H9 (cell line): ENCODE data around the gene C15orf62. TPM values are rescaled to one million over a fixed set of nuclear protein-coding genes. Genes with fewer than 3 reads are reported as not detected.

Experiments
- DNase-seq: peaks from one replicate; pipeline ENCODE4 v3.0.0-alpha.2; 2017
- H2AFZ ChIP-seq: one replicate; pipeline ENCODE4 v1.6.1; 2013; ENCODE audit warnings: mild to moderate bottlenecking, low read length, control low read depth, moderate library complexity
- H2AK5ac ChIP-seq: 2 replicates; pipeline ENCODE4 v1.6.1; 2013; ENCODE audit warnings: low read length, control low read depth, mixed read lengths; ENCODE audit not compliant: insufficient read length
- H2BK120ac ChIP-seq: one replicate; pipeline ENCODE4 v1.6.1; 2013; ENCODE audit warnings: low read depth, mild to moderate bottlenecking, low read length, control low read depth, inconsistent platforms; ENCODE audit not compliant: poor library complexity, severe bottlenecking
- H2BK12ac ChIP-seq: 2 replicates; pipeline ENCODE4 v1.6.1; 2013; ENCODE audit warnings: low read length, control low read depth, mixed read lengths, low read depth; ENCODE audit not compliant: insufficient read length
- H2BK15ac ChIP-seq: 2 replicates; pipeline ENCODE4 v1.6.1; 2013; ENCODE audit warnings: low read depth, low read length, control low read depth
- H2BK20ac ChIP-seq: one replicate; pipeline ENCODE4 v1.6.1; 2013; ENCODE audit warnings: low read depth, mild to moderate bottlenecking, low read length, control low read depth, inconsistent platforms; ENCODE audit not compliant: poor library complexity, severe bottlenecking
- H2BK5ac ChIP-seq: 2 replicates; pipeline ENCODE4 v1.6.1; 2013; ENCODE audit warnings: low read length, control low read depth, mixed read lengths; ENCODE audit not compliant: insufficient read length
- H3K14ac ChIP-seq: 2 replicates; pipeline ENCODE4 v1.6.1; 2013; ENCODE audit warnings: low read length, control low read depth; ENCODE audit not compliant: insufficient read depth
- H3K18ac ChIP-seq: 2 replicates; pipeline ENCODE4 v1.6.1; 2013; ENCODE audit warnings: low read depth, mild to moderate bottlenecking, mixed read lengths, low read length, control low read depth; ENCODE audit not compliant: insufficient read length
- H3K23ac ChIP-seq: 2 replicates; pipeline ENCODE4 v1.6.1; 2013; ENCODE audit warnings: low read length, control low read depth, mixed read lengths, low read depth; ENCODE audit not compliant: insufficient read length
- H3K23me2 ChIP-seq: 2 replicates; pipeline ENCODE4 v1.6.1; 2013; ENCODE audit warnings: low read depth, mild to moderate bottlenecking, mixed read lengths, low read length, control low read depth; ENCODE audit not compliant: insufficient read length, poor library complexity, severe bottlenecking
- H3K27ac ChIP-seq: 2 replicates; pipeline ENCODE4 v1.5.1; 2013; ENCODE audit warnings: low read length, control low read depth, mixed read lengths, low read depth; ENCODE audit not compliant: insufficient read length
- H3K27me3 ChIP-seq: 2 replicates; pipeline ENCODE4 v1.6.1; 2013; ENCODE audit warnings: low read length, control low read depth, inconsistent platforms; ENCODE audit not compliant: insufficient read depth
- H3K4ac ChIP-seq: 2 replicates; pipeline ENCODE4 v1.6.1; 2013; ENCODE audit warnings: low read depth, mild to moderate bottlenecking, control low read depth, inconsistent platforms, low read length, moderate library complexity
- H3K4me1 ChIP-seq: 2 replicates; pipeline ENCODE4 v1.6.1; 2013; ENCODE audit warnings: low read length, control low read depth, inconsistent platforms; ENCODE audit not compliant: insufficient read depth
- H3K4me2 ChIP-seq: 2 replicates; pipeline ENCODE4 v1.6.1; 2013; ENCODE audit warnings: low read length, control low read depth, mixed read lengths; ENCODE audit not compliant: insufficient read length, insufficient read depth
- H3K56ac ChIP-seq: 2 replicates; pipeline ENCODE4 v1.6.1; 2013; ENCODE audit warnings: low read depth, mild to moderate bottlenecking, mixed read lengths, low read length, control low read depth; ENCODE audit not compliant: insufficient read length
- H3K79me1 ChIP-seq: 2 replicates; pipeline ENCODE4 v1.6.1; 2013; ENCODE audit warnings: low read depth, mild to moderate bottlenecking, moderate library complexity, low read length, control low read depth, inconsistent platforms; ENCODE audit not compliant: insufficient read depth, poor library complexity, severe bottlenecking
- H3K79me2 ChIP-seq: 2 replicates; pipeline ENCODE4 v1.6.1; 2013; ENCODE audit warnings: low read length, control low read depth, inconsistent platforms; ENCODE audit not compliant: insufficient read depth
- H3K9ac ChIP-seq: 2 replicates; pipeline ENCODE4 v1.6.1; 2013; ENCODE audit warnings: low read length, control low read depth, mixed read lengths; ENCODE audit not compliant: insufficient read length; ENCODE audit errors: extremely low read depth
- H3K9me3 ChIP-seq: one replicate; pipeline ENCODE4 v1.6.1; 2013; ENCODE audit warnings: low read depth, low read length, inconsistent platforms; ENCODE audit not compliant: control insufficient read depth
- H3T11ph ChIP-seq: one replicate; pipeline ENCODE4 v1.6.1; 2013; ENCODE audit warnings: mild to moderate bottlenecking, low read length, control low read depth, inconsistent platforms
- H4K20me1 ChIP-seq: one replicate; pipeline ENCODE4 v1.6.1; 2013; ENCODE audit not compliant: control insufficient read depth, insufficient read length, insufficient read depth
- H4K5ac ChIP-seq: 2 replicates; pipeline ENCODE4 v1.6.1; 2013; ENCODE audit warnings: low read depth, mild to moderate bottlenecking, mixed read lengths, low read length, control low read depth; ENCODE audit not compliant: insufficient read length
- H4K8ac ChIP-seq: replicated peaks from 2 replicates; pipeline ENCODE4 v1.6.1; 2013; ENCODE audit warnings: low read length, control low read depth, mixed read lengths, low read depth; ENCODE audit not compliant: insufficient read length
- H4K91ac ChIP-seq: 2 replicates; pipeline ENCODE4 v1.6.1; 2013; ENCODE audit warnings: low read depth, mild to moderate bottlenecking, moderate library complexity, mixed read lengths, low read length, control low read depth; ENCODE audit not compliant: insufficient read length
- H3K27ac Mint-ChIP-seq, 3 experiments: 2 replicates in 2 of 3; 3 replicates in 1 of 3; pipeline ENCODE4 v1.8.0; 2020 to 2021; ENCODE audit warnings: mixed read lengths in 3 of 3, mild to moderate bottlenecking in 1 of 3, moderate library complexity in 1 of 3
- H3K27me3 Mint-ChIP-seq: 2 replicates; pipeline ENCODE4 v1.8.0; 2021; ENCODE audit warnings: low read depth, mild to moderate bottlenecking, moderate library complexity, mixed read lengths
- H3K36me3 Mint-ChIP-seq, 3 experiments: 2 replicates in 2 of 3; 3 replicates in 1 of 3; pipeline ENCODE4 v1.8.0; 2020 to 2021; ENCODE audit warnings: low read depth in 3 of 3, mixed read lengths in 3 of 3; ENCODE audit not compliant: insufficient read depth in 1 of 3
- H3K4me1 Mint-ChIP-seq, 2 experiments: 2 replicates each; pipeline ENCODE4 v1.8.0; 2020; ENCODE audit warnings: mixed read lengths in 2 of 2
- H3K4me3 Mint-ChIP-seq, 2 experiments: 2 replicates in 1 of 2; 3 replicates in 1 of 2; pipeline ENCODE4 v1.8.0; 2020 to 2021; ENCODE audit warnings: mild to moderate bottlenecking in 2 of 2, mixed read lengths in 2 of 2, moderate library complexity in 1 of 2
- H3K9me3 Mint-ChIP-seq, 2 experiments: 2 replicates in 1 of 2; 3 replicates in 1 of 2; pipeline ENCODE4 v1.8.0; 2020; ENCODE audit warnings: mild to moderate bottlenecking in 2 of 2, mixed read lengths in 2 of 2, moderate library complexity in 1 of 2
- CTCF ChIP-seq: fragments of 200-600 bp; sonication (generic); conservative IDR thresholded peaks from 3 replicates; pipeline ENCODE4 v1.8.0; 2021; ENCODE audit warnings: antibody characterized with exemption, mild to moderate bottlenecking
- WGBS: extraction: QIAGEN DNeasy Blood & Tissue Kit; methylation state at CpG from one replicate; pipeline ENCODE4 v1.1.7; 2013; ENCODE audit warnings: missing lambda C conversion rate, low lambda C conversion rate, mixed read lengths; ENCODE audit not compliant: insufficient read length; ENCODE audit errors: extremely low coverage; 5-methylcytosine and 5-hydroxymethylcytosine counted together
- total RNA-seq: library from RNA; stranded (reverse); gene quantifications from 2 replicates; pipeline ENCODE4 v1.2.1, GENCODE V29; 2021

The C15orf62 gene
- total RNA-seq, 1 experiment from 2014 or later: 0.70 TPM

GRCh38 chr15:40772014-40772413, 2.2 kb downstream of the C15orf62 start:
- H2BK20ac ChIP-seq: no peak overlapping the region
- H2BK12ac ChIP-seq: no peak overlapping the region
- no peaks in the 10 kb centered on the region for H3K9me3 Mint-ChIP-seq

More at GRCh38 chr15:40772014-40772413, 2.2 kb downstream of the C15orf62 start:
- Mint-ChIP-seq H3K4me3 (no peak overlapping the region), H3K4me1 (peaks cover 3% of the 10 kb centered on the region in 2 experiments), H3K36me3 (peaks cover 11 to 47% (median 26%) of the 10 kb centered on the region in 3 experiments; a peak in 6 of 7 replicates), H3K27me3 (no peaks in the 10 kb centered on the region; the same call in 1 of the 2 replicates), H3K27ac (peak overlapping the region in 1 of 3 experiments; percentile 68; a peak in 1 of 7 replicates)
- Histone ChIP-seq H2BK120ac (no peak overlapping the region), H2AFZ (no peak overlapping the region), H3K79me1 (no peaks in the 10 kb centered on the region), H2AK5ac (no peak overlapping the region), H2BK15ac (no peak overlapping the region), H3K27me3 (no peaks in the 10 kb centered on the region), H3K4me2 (no peak overlapping the region), H3K9me3 (no peaks in the 10 kb centered on the region), H4K8ac (no peak overlapping the region), H3K79me2 (no peaks in the 10 kb centered on the region), H3K4ac (no peak overlapping the region), H4K20me1 (no peaks in the 10 kb centered on the region), H3K27ac (no peak overlapping the region), H4K91ac (no peak overlapping the region), H4K5ac (no peak overlapping the region), H3K23ac (no peak overlapping the region), H3K23me2 (no peaks in the 10 kb centered on the region), H3T11ph (no peak overlapping the region), H3K4me1 (no peaks in the 10 kb centered on the region), H3K14ac (no peak overlapping the region), H2BK5ac (no peak overlapping the region), H3K56ac (no peak overlapping the region), H3K9ac (no peak overlapping the region), H3K18ac (no peak overlapping the region)
- no CpG with 5 or more reads among the region's 13 CpGs for WGBS
- DNase-seq: no peak
- TF ChIP-seq CTCF: no peak
